H1 (cell line): ENCODE results near the gene TEX38. TPM values are rescaled to one million over a fixed set of nuclear protein-coding genes. Genes with fewer than 3 reads are reported as not detected.

ENCODE experiments used
- CTCF ChIA-PET: fragments of 300-600 bp; sonication (Branson Sonifier 250); formaldehyde crosslinking; loops from one replicate; lab custom pipeline; 2021; ENCODE audit not compliant: partially characterized antibody; lab: Charles Lee
- POLR2A ChIA-PET: fragments of 300-600 bp; sonication (Branson Sonifier 250); formaldehyde crosslinking; loops from one replicate; lab custom pipeline; 2021; ENCODE audit warnings: inconsistent platforms; ENCODE audit not compliant: partially characterized antibody; lab: Charles Lee
- DNase-seq, 2 experiments: peaks; one replicate each; pipeline versions ENCODE4 v3.0.0 to v3.0.0-alpha.2; 2010 to 2022; ENCODE audit warnings: low spot score in 2 of 2, low read depth in 1 of 2, mixed read lengths in 1 of 2
- FAIRE-seq: peaks from 2 replicates; lab custom pipeline; 2011; peaks lifted over from hg19 to GRCh38; lab: Jason Lieb, UNC
- H2AFZ ChIP-seq: 2 replicates; pipeline ENCODE4 v1.8.1; 2012; ENCODE audit warnings: low read length, inconsistent platforms
- H2AK5ac ChIP-seq: 2 replicates; pipeline ENCODE4 v1.6.1; 2013; ENCODE audit warnings: low read depth, low read length
- H2BK120ac ChIP-seq: replicated peaks from 2 replicates; pipeline ENCODE3; 2013; ENCODE audit warnings: low read depth, low read length, inconsistent platforms
- H2BK12ac ChIP-seq: 2 replicates; pipeline ENCODE4 v1.6.1; 2013; ENCODE audit warnings: low read depth, low read length
- H2BK15ac ChIP-seq: 2 replicates; pipeline ENCODE4 v1.6.1; 2013; ENCODE audit warnings: low read length
- H2BK20ac ChIP-seq: 2 replicates; pipeline ENCODE4 v1.6.1; 2013; ENCODE audit warnings: low read length
- H2BK5ac ChIP-seq: 2 replicates; pipeline ENCODE4 v1.6.1; 2013; ENCODE audit warnings: low read depth, low read length
- H3K14ac ChIP-seq: 2 replicates; pipeline ENCODE4 v1.6.1; 2013; ENCODE audit warnings: inconsistent platforms; ENCODE audit not compliant: insufficient read length
- H3K18ac ChIP-seq: 2 replicates; pipeline ENCODE4 v1.6.1; 2013; ENCODE audit warnings: low read length; ENCODE audit errors: extremely low read depth
- H3K23ac ChIP-seq: 2 replicates; pipeline ENCODE4 v1.6.1; 2013; ENCODE audit warnings: inconsistent platforms; ENCODE audit not compliant: insufficient read length
- H3K23me2 ChIP-seq: 2 replicates; pipeline ENCODE4 v1.6.1; 2013; ENCODE audit warnings: low read depth, low read length
- H3K27ac ChIP-seq: 2 replicates; pipeline ENCODE4 v1.6.1; 2011; ENCODE audit warnings: low read depth, low read length, inconsistent platforms
- H3K27me3 ChIP-seq, 4 experiments: replicated peaks in 1 of 4; 1 replicate in 1 of 4; 2 replicates in 3 of 4; pipeline versions ENCODE4 v1.6.1 to v1.8.1; 2011 to 2013; ENCODE audit warnings: low read length in 3 of 4, mild to moderate bottlenecking in 3 of 4, inconsistent platforms in 2 of 4, mixed read lengths in 2 of 4, moderate library complexity in 1 of 4; ENCODE audit not compliant: control insufficient read depth in 3 of 4, insufficient read depth in 3 of 4; ENCODE audit errors: extremely low read depth in 1 of 4
- H3K36me3 ChIP-seq, 4 experiments: 2 replicates each; pipeline versions ENCODE4 v1.6.1 to v1.8.1; 2011 to 2013; ENCODE audit warnings: mild to moderate bottlenecking in 4 of 4, low read length in 3 of 4, moderate library complexity in 2 of 4, control low read depth in 1 of 4, inconsistent platforms in 1 of 4; ENCODE audit not compliant: insufficient read depth in 4 of 4, control insufficient read depth in 2 of 4
- H3K4ac ChIP-seq: replicated peaks from 2 replicates; pipeline ENCODE3; 2013; ENCODE audit warnings: low read length, low read depth, mixed read lengths, inconsistent platforms; ENCODE audit not compliant: insufficient read length
- H3K4me1 ChIP-seq, 4 experiments: replicated peaks in 1 of 4; 1 replicate in 1 of 4; 2 replicates in 3 of 4; pipeline versions ENCODE4 v1.6.1 to v1.8.1; 2011 to 2013; ENCODE audit warnings: low read length in 3 of 4, inconsistent platforms in 2 of 4, mixed read lengths in 1 of 4; ENCODE audit not compliant: insufficient read depth in 4 of 4, control insufficient read depth in 3 of 4
- H3K4me2 ChIP-seq, 2 experiments: 2 replicates each; pipeline versions ENCODE4 v1.6.1 to v1.8.1; 2011 to 2013; ENCODE audit warnings: low read depth in 2 of 2, low read length in 2 of 2, control low read depth in 1 of 2, inconsistent platforms in 1 of 2, mild to moderate bottlenecking in 1 of 2; ENCODE audit not compliant: insufficient read depth in 1 of 2
- H3K4me3 ChIP-seq, 4 experiments: fragments of 200-600, 300-600 bp in 1 of 4; sonication (generic), shearing (Covaris generic), sonication (Bioruptor Twin) in 1 of 4; 2 replicates each; pipeline versions ENCODE4 v1.5.1 to v1.8.1; 2011 to 2016; ENCODE audit warnings: low read length in 4 of 4, low read depth in 3 of 4, control low read depth in 2 of 4, inconsistent platforms in 2 of 4, mild to moderate bottlenecking in 2 of 4, mixed read lengths in 1 of 4, moderate library complexity in 1 of 4; ENCODE audit not compliant: insufficient read depth in 2 of 4; ENCODE audit errors: extremely low read depth in 1 of 4
- H3K56ac ChIP-seq: replicated peaks from 2 replicates; pipeline ENCODE3; 2013; ENCODE audit warnings: low read depth, mild to moderate bottlenecking, mixed read lengths, low read length, inconsistent platforms; ENCODE audit not compliant: insufficient read length
- H3K79me1 ChIP-seq: 2 replicates; pipeline ENCODE4 v1.6.1; 2013; ENCODE audit warnings: low read depth, low read length, control low read depth
- H3K79me2 ChIP-seq, 2 experiments: 2 replicates each; pipeline versions ENCODE4 v1.6.1 to v1.8.1; 2012 to 2013; ENCODE audit warnings: low read length in 2 of 2, mild to moderate bottlenecking in 2 of 2, inconsistent platforms in 1 of 2; ENCODE audit not compliant: insufficient read depth in 2 of 2, control insufficient read depth in 1 of 2
- H3K9ac ChIP-seq, 4 experiments: replicated peaks in 1 of 4; 1 replicate in 1 of 4; 2 replicates in 3 of 4; pipeline versions ENCODE4 v1.6.1 to v1.8.1; 2011 to 2013; ENCODE audit warnings: low read depth in 3 of 4, low read length in 3 of 4, control low read depth in 2 of 4, mild to moderate bottlenecking in 2 of 4, moderate library complexity in 2 of 4, inconsistent platforms in 1 of 4; ENCODE audit errors: extremely low read depth in 1 of 4
- H3K9me3 ChIP-seq, 2 experiments: 2 replicates each; pipeline versions ENCODE4 v1.6.1 to v1.8.1; 2012 to 2013; ENCODE audit warnings: mild to moderate bottlenecking in 2 of 2, moderate library complexity in 2 of 2, control low read depth in 1 of 2, inconsistent platforms in 1 of 2, low read depth in 1 of 2, low read length in 1 of 2, mixed read lengths in 1 of 2; ENCODE audit not compliant: insufficient read depth in 2 of 2
- H4K20me1 ChIP-seq, 2 experiments: replicated peaks in 1 of 2; 2 replicates each; pipeline versions ENCODE3 to v1.8.1; 2011 to 2013; ENCODE audit warnings: inconsistent platforms in 2 of 2, low read length in 2 of 2, mild to moderate bottlenecking in 1 of 2; ENCODE audit not compliant: insufficient read depth in 2 of 2, control insufficient read depth in 1 of 2
- H4K5ac ChIP-seq: 2 replicates; pipeline ENCODE4 v1.6.1; 2013; ENCODE audit warnings: low read length, low read depth, mixed read lengths, inconsistent platforms; ENCODE audit not compliant: insufficient read length
- H4K8ac ChIP-seq: 2 replicates; pipeline ENCODE4 v1.8.0; 2013; ENCODE audit warnings: mild to moderate bottlenecking, moderate library complexity, low read length, inconsistent platforms; ENCODE audit not compliant: insufficient read depth; ENCODE audit errors: extremely low read depth
- H4K91ac ChIP-seq: replicated peaks from 2 replicates; pipeline ENCODE3; 2013; ENCODE audit warnings: low read length, mixed read lengths, inconsistent platforms; ENCODE audit not compliant: insufficient read length
- SUZ12 ChIP-seq: fragments of 200-600 bp; sonication (generic); IDR thresholded peaks from 2 replicates; pipeline ENCODE4 v1.6.1; 2012; ENCODE audit warnings: mild to moderate bottlenecking, inconsistent platforms, low read length, moderate library complexity, mixed read lengths
- WGBS, 2 experiments: shearing (Covaris generic) in 1 of 2; methylation state at CpG; one replicate each; pipeline versions ENCODE4 v1.1.6 to v1.1.7; 2013 to 2015; ENCODE audit warnings: low lambda C conversion rate in 2 of 2, mixed read lengths in 2 of 2, inconsistent platforms in 1 of 2, low coverage in 1 of 2, missing lambda C conversion rate in 1 of 2; ENCODE audit not compliant: insufficient replicate concordance in 2 of 2, insufficient coverage in 1 of 2, insufficient read length in 1 of 2; ENCODE audit errors: extremely low coverage in 1 of 2, missing lambda C conversion rate in 1 of 2; 5-methylcytosine and 5-hydroxymethylcytosine counted together
- polyA plus RNA-seq, 7 experiments: library from polyadenylated mRNA; depleted of rRNA in 3 of 7; stranded (reverse) in 5 of 7; unstranded in 2 of 7; fragments of >200 nt in 5 of 7; fragments of 200-250 nt in 2 of 7; gene quantifications; 1 replicate in 5 of 7; 2 replicates in 1 of 7; 4 replicates in 1 of 7; pipeline versions ENCODE4 v1.2.1 to v1.2.3, GENCODE V29; 2011 to 2013; ENCODE audit warnings: missing spikeins in 2 of 7, mixed read lengths in 2 of 7
- total RNA-seq: library from RNA; stranded (reverse); fragmentation: NEBNext Ultra II Directional; extraction: Animal tissue kit (Norgen Biotek cat#: 25700); gene quantifications from 2 replicates; pipeline ENCODE4 v1.2.1, GENCODE V29; 2021

TEX38 gene
- total and polyA plus RNA-seq, 2 of the 8 experiments (the other 6 are each of a cell fraction or from before 2014, with no cell fraction given): 0.33 TPM; not detected in 1

- H3K23ac ChIP-seq: no peak overlapping the region
- POLR2A ChIA-PET: interaction anchor here (1.2 to 1.9 kb wide), 2 partner anchors 15 to 23 kb away, joined by 3 to 6 read pairs; partner anchors contain the start of gene ATPAF1
- TF ChIP-seq SUZ12: no peak
- TF ChIP-seq, all 59 proteins: peak for 0
- no peak overlapping the region for H4K8ac ChIP-seq
- H2AFZ ChIP-seq: no peak overlapping the region
- WGBS, 2 experiments: 100% methylated on average over 1 of the region's 1 CpG; no CpG with 5 or more reads in 1 of the 2 experiments
- H3K18ac ChIP-seq: no peak overlapping the region
- H3K27me3 ChIP-seq: no peaks in the 10 kb centered on the region
- CTCF ChIA-PET: no interaction called here
- no peak overlapping the region for H3K9ac ChIP-seq
- H3K4me1 ChIP-seq: peaks cover 0 to 5% (median 3%) of the 10 kb centered on the region in 4 experiments; a peak in 2 of 7 replicates
- no peak overlapping the region for H2BK20ac ChIP-seq
- DNase-seq (no peak), FAIRE-seq (no peak)
- H3K14ac ChIP-seq: no peak overlapping the region
- peaks cover 11 to 62% (median 44%) of the 10 kb centered on the region in 4 experiments for H3K36me3 ChIP-seq
- no peaks in the 10 kb centered on the region for H4K20me1 ChIP-seq
- no peaks in the 10 kb centered on the region for H3K79me1 ChIP-seq
- H3K4me2 ChIP-seq: no peak overlapping the region
- H4K91ac ChIP-seq: no peak overlapping the region
- no peak overlapping the region for H3K4me3 ChIP-seq
- no peak overlapping the region for H3K56ac ChIP-seq
- H2BK15ac ChIP-seq: no peak overlapping the region
- no peak overlapping the region for H4K5ac ChIP-seq
- H3K27ac ChIP-seq: no peak overlapping the region
- no peak overlapping the region for H3K4ac ChIP-seq
- no peak overlapping the region for H2BK12ac ChIP-seq
- H2BK120ac ChIP-seq: no peak overlapping the region
- no peak overlapping the region for H2AK5ac ChIP-seq
- no peaks in the 10 kb centered on the region for H3K79me2 ChIP-seq
- H2BK5ac ChIP-seq: no peak overlapping the region
- no peaks in the 10 kb centered on the region for H3K9me3 ChIP-seq
- no peaks in the 10 kb centered on the region for H3K23me2 ChIP-seq
These were observed 10.4 kb downstream of the TEX38 start for GRCh38 chr1:46682064-46682463.
